HG02885 (cell line): ENCODE data around the gene SLC35F4.

Experiments
- ATAC-seq: cut with Tn5 transposase; IDR thresholded peaks from one replicate; pipeline ENCODE4 v1.9.1; 2021; ENCODE audit warnings: mild to moderate bottlenecking; ENCODE audit not compliant: unreplicated experiment, poor library complexity

The SLC35F4 gene

GRCh38 chr14:57851354-57851753 is 14.5 kb downstream of the SLC35F4 start:
- no peak for ATAC-seq

GRCh38 chr14:57848786-57849185 is 17.1 kb downstream of the SLC35F4 start:
- no peak for ATAC-seq

GRCh38 chr14:57848353-57848752 is 17.5 kb downstream of the SLC35F4 start:
- ATAC-seq: no peak

- no peak for ATAC-seq
These were observed 18.2 kb downstream of the SLC35F4 start for GRCh38 chr14:57847706-57848105.

- ATAC-seq: no peak
These were observed 18.8 kb downstream of the SLC35F4 start for GRCh38 chr14:57847096-57847495.

GRCh38 chr14:57846596-57846995 is 19.3 kb downstream of the SLC35F4 start:
- ATAC-seq: no peak

- no peak for ATAC-seq
These were observed 19.9 kb downstream of the SLC35F4 start for GRCh38 chr14:57845802-57846531.

GRCh38 chr14:57845316-57845715 is 20.6 kb downstream of the SLC35F4 start:
- no peak for ATAC-seq

- no peak for ATAC-seq
These were observed 28.6 kb downstream of the SLC35F4 start for GRCh38 chr14:57837267-57837666.

- ATAC-seq: no peak
These were observed 30.1 kb downstream of the SLC35F4 start for GRCh38 chr14:57835766-57836165.

- no peak for ATAC-seq
These were observed 30.9 kb downstream of the SLC35F4 start for GRCh38 chr14:57834961-57835360.

- no peak for ATAC-seq
These were observed 31.8 kb downstream of the SLC35F4 start for GRCh38 chr14:57834001-57834598.

GRCh38 chr14:57833323-57833722 is 32.6 kb downstream of the SLC35F4 start:
- ATAC-seq: no peak

- ATAC-seq: no peak
These were observed 33.9 kb downstream of the SLC35F4 start for GRCh38 chr14:57831981-57832380.

GRCh38 chr14:57828713-57829112 is 37.2 kb downstream of the SLC35F4 start:
- ATAC-seq: no peak

- no peak for ATAC-seq
These were observed 42.8 kb downstream of the SLC35F4 start for GRCh38 chr14:57823015-57823660.

GRCh38 chr14:57822081-57822480 is 43.8 kb downstream of the SLC35F4 start:
- no peak for ATAC-seq

- no peak for ATAC-seq
These were observed 45.3 kb downstream of the SLC35F4 start for GRCh38 chr14:57820581-57820980.

- no peak for ATAC-seq
These were observed 47.4 kb downstream of the SLC35F4 start for GRCh38 chr14:57818511-57818910.

GRCh38 chr14:57816568-57817284 is 49.2 kb downstream of the SLC35F4 start:
- ATAC-seq: no peak

GRCh38 chr14:57814726-57815125 is 51.2 kb downstream of the SLC35F4 start:
- ATAC-seq: no peak
